Renal cortex interstitium (tissue), 11 donors: ENCODE results near the gene ZSWIM5. TPM values are rescaled to one million over a fixed set of nuclear protein-coding genes. Genes with fewer than 3 reads are reported as not detected.

Source experiments
- DNase-seq, 11 donors: peaks; one replicate each; pipeline ENCODE4 v3.0.0-alpha.2; 2013; ENCODE audit warnings: low read depth in 9 of 11, low spot score in 4 of 11; ENCODE audit errors: extremely low read depth in 1 of 11
- polyA plus RNA-seq, 3 donors: library from polyadenylated mRNA; unstranded; fragments of 120-200 nt; gene quantifications; one replicate each; pipeline ENCODE4 v1.2.1, GENCODE V29; 2013; ENCODE audit not compliant: insufficient read length in 3 of 3

The ZSWIM5 gene
- polyA plus RNA-seq, 3 donors: 6.5 to 7.1 (median 6.7) TPM

DNA sequence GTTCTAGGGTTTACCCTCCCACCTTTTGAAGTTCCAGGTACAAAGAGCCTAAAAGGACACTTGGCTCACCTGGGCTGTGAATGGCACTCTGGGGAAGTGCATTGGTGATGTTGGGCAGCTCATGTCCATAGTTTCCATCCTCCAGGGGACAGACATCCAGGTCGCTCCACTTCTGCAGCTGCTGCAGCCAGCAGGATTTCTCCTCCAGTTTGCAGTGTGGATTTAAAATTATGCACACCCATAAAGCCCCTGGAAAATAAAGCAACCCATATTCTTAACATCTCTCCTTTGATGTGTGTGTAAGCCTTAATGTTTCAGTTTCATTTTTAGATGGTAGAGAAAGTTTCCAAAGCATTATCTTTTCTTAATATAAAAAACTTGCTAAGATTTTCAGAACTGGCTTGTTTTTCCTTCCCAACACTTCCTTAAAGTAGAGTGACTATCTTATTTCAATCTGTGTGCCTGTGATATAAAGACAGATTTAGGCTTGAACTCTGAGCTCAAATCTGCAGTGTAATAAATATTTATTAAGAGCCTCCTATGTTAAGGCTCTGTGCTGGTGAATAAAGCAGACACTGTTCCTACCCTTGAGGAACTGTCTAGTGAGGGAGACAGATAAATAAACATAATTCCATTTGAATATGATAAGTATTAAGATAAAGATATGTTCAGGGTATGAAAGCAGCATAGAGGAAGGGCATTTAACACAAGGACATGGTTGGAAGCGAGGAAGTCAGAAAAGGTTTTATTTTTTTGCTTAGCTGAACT lies 155.2 kb downstream of the ZSWIM5 start:
- no peak for DNase-seq

DNA sequence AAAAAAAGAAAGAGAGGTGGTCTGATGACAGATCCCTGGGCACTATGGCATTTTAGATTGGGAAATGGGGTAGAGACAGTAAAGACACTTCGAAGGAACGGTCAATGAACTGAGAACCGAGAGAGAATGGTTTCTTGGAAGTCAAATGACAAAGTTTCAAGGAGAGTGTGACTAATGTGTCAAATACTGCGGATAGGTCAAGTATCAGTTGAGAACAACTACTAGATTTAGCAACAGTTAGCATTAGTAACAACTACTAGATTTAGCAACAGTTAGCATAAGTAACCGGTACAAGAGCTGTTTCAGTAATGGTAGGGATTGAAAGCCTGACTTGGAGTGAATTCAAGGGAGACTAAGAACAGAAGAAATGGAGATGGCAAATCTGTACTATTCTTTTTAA lies 159.4 kb downstream of the ZSWIM5 start:
- DNase-seq: no peak

DNA sequence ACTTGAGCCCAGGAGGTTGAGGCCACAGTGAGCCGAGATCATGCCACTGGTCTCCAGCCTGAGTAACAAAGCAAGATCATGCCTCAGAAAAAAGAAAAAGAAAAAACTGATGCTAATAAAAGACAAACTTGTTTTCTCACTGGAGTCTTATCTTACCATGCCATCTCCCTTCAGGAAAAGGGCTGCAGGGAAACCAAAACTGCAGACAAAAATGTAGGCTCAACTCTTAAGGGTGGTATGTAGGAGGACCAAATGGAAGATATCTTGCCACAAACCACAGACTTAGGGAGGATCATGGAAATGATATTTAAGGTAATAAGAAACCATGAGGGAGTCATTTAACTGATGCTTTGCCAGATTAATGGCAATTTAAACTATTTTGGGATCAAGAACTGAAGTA lies 161.5 kb downstream of the ZSWIM5 start:
- no peak for DNase-seq

DNA sequence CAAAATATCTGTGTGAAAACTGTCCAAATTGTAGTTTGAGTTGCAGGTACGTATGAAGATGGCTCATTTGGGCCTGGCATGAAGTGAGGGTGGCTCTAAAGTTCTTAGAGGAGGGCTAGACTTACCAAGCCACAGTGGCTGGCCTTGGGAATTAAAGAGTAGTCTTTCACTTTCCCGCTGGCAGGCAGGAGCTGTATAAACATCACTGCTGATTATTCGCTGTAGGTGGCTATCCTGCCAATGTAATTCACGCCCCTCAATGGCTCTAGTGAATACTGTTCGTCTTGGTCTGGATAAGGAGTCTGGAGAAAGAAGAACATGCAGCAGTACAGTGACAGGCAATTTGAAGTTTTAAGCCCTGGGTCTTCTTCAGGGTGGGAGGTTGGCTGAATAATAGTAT lies 163.3 kb downstream of the ZSWIM5 start:
- DNase-seq: no peak

DNA sequence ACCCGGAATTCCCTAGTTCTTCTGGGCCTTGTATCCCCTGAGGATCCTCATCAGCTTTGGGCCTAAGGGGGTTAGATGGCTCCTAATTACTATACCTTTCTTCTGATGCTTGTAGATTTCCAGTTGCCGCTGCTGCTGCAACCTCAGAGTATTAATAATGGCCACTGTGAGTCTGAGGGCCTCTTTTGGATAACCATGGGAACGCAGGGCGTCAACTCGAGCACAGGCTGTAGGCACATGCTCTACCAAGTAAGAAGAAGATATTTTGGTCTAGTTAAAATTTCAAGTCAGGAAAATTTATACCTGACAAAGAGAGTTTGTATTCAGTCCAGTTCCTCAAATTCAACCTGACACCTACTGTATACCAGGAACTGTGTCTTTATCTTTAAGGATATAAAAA lies 166.1 kb downstream of the ZSWIM5 start:
- no peak for DNase-seq

DNA sequence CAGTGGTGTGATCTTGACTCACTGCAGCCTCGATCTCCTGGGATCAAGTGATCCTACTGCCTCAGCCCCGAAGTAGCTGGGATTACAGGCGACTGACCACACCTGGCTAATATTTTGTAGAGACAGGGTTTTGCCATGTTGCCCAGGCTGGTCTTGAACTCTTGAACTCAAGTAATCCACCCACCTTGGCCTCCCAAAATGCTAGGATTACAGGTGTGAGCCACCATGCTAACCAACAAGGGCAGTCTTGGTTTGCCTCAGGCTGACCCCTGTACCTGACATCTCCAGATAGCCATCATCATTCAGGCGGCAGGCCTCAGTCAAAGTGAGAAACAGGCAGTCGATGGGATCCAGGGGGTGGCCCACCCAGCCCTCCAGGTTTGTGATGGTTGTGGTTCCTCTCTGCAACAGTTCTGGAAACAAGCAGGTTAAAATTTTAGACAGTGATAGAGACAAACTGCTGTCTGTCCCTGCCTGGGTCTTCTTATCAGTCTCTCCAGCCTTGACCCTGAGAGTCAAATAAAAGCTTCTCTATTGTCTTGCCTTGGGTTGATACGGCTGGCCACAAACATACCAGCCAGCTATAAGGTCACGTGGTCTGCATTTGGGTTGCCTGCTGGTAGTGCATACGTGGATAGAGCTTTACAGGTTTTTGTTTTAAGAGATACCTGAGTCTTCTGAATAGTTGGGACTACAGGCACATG lies 167.6 kb downstream of the ZSWIM5 start:
- no peak for DNase-seq

DNA sequence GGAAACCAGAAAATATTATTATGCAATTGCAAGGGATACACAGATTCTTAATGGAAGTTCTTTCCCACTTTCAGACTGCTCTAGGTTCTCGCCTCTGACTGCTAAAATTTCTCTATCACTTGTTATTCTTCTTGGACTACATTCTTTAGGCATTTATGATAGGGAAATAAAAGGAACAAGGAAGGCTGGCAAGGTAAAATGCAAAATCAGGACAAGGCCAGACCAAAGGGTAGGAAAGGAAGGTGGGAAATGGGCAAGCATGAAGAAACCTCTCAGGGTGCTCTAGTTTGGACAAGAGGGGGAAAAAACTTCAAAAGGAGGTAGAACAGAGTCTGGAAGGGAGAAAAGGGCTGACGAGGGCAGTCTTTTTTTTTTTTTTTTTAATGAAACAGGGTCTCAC lies 168.2 kb downstream of the ZSWIM5 start:
- DNase-seq: no peak

DNA sequence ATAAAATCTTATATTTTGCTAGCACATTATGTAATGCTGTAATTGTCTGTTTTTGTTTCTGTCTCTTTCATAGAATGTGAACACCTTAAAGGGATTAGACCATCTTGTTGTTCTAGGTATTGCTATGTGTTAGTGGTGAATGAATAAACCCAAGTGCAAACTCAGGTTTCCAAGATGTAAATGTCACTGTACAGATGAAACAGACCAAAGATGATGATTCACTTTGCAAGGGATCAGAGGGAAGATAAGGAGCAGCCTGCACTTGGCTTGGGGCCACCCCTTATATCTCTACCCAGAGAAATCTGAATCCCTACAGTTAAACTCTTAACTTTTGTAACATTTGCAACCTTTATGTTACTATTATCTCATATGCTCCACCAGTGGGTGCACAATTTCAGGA lies 168.9 kb downstream of the ZSWIM5 start:
- no peak for DNase-seq

DNA sequence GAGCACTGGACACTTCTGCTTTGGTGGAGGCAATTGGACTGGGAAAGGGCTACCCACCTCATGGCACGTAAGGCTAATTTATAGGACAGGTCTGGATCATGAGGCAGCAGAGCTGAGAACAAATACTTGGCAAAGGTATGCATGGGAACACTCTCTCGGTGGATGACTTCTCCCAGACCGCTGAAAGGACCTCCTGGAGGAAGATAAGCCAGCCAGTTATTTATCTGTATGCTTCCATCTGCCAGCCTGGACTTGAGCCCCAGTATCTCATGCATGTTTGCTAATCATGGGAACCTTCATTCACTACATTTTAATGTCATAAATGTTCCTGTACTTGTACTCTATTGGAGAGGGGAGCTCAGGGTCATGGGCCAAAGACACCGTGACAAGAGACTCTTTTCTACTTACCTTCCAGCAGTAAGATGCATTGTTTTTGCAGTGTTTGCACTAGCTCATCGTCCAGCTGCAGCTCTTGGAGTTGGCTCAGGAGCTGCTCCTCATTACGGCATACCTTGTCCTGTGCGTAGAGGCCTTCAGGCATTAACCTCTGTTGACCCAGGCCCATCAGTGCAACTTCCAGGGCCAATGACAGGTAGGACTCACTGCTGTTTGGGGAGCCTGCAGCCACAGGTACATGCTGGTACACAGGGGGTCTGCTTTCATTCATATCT lies 170.6 kb downstream of the ZSWIM5 start:
- DNase-seq: no peak

DNA sequence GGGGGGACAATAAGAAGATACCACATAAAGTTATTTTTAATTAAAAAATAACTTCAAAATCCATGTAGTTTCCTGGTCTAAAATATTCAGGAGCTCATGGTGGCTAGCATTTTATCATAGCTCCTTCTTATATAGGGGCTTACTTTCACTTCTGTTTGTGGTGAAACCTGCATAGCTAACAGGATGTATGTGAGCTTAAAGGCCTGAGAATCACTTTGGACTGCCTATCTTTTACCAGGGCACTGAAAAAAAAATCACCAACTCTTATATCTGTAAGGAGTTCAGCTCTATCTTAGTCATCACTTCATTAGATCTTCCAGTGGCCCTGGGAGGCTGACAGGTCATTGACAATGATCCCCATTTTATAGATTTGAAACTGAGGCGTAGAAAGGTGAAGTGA lies 173.0 kb downstream of the ZSWIM5 start:
- no peak for DNase-seq

DNA sequence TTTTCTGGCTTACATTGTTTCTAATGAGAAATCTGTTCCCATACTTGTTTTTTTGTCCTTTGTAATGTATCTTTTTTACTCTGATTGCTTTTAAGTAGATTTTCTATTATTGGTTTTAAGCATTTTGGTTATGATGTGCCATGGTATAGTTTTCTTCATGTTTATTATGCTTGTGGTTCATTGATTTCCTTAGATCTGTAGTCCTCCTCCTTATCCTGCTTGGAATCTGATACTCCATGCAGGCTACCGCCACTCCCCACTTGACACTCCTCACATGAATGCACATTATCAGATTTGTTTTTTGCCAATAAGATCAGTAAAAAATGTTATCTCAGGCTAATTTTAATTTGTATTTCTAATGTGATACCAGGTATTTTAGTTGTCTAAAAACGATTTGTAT lies 173.6 kb downstream of the ZSWIM5 start:
- no peak for DNase-seq

DNA sequence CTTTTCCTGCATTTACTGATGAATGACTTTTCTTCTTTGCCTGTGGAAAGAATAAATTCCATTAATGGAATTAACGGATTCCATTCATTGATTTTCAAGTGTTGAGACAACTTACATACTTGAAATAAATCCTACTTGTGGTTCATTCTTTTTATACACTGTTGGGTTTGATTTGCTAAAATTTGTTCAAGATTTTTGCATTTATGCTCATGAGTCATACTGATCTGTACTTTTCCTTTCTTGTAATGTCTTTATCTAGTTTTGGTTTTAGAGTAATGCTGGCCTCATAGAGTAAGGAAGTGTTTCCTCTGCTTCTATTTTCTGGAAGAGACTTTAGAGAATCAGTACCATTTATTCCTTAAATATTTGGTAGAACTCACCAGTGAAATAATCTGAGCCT lies 180.0 kb downstream of the ZSWIM5 start:
- DNase-seq: no peak

DNA sequence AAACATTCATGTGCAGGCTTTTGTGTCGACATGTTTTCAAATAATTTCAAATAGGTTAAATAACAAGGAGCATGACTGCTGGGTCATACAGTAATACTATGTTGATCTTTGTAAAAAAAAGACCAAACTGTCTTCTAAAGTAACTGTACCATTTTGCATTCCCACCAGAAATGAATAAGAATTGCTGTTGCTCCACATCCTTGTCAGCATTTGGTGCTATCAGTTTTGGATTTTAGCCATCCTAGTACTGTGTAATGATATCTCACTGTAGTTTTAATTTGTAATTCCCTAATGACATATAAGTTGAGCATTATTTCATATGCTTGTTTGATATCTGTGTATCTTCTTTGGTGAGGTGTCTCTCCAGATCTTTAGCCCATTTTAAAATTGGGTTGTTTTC lies 182.7 kb downstream of the ZSWIM5 start:
- no peak for DNase-seq

DNA sequence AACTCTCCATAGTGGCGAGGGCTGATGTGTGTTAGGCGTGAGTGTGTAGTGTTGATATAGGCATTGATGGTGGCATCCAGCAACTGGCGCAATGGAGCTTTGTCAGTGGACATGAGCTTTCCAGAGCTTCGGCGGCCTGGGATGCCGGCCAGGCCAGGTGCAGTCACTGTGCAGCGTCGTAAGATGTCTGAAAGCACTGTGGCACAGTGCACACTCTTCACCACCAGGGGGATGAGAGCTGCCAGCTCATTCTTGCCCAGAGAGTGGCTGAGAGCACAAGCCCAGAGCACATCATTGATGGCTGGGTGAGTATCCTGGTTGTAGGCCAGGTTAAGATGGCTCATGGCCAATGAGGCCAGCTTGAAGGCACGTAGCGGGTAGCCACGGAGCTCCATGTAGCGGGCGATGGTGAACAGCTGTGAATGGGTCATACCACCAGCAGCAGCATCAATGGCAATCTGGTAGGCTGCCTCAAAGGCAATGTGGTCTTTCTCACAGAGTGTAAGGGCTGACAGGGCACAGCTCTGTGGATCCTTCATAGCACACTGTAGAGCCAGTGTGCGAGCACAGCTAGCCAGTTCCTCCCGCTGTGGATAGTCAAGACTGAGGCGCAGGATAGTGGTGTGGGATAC lies 187.7 kb downstream of the ZSWIM5 start:
- DNase-seq: peak in 2 of 11 donors; percentile 28 to 33

DNA sequence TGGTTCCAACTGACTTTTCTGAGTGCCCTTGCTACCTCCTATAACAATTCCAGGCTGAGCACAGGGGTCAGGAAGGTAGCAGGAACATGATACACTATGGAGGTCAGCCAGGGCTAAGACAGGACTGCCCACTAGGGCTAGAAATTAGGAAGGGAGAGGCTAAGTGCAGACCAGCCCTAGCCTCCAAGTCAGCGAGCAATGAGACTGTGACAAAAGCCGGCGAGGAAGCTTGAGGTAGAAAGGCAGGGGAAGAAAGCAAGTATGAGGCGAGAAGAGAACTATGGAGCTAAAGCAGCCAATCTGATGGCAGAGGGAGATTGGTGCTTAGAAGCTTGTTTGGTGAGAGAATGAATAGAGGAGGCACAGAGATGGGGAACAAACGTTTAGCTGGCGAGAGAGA lies 189.6 kb downstream of the ZSWIM5 start:
- DNase-seq: no peak

DNA sequence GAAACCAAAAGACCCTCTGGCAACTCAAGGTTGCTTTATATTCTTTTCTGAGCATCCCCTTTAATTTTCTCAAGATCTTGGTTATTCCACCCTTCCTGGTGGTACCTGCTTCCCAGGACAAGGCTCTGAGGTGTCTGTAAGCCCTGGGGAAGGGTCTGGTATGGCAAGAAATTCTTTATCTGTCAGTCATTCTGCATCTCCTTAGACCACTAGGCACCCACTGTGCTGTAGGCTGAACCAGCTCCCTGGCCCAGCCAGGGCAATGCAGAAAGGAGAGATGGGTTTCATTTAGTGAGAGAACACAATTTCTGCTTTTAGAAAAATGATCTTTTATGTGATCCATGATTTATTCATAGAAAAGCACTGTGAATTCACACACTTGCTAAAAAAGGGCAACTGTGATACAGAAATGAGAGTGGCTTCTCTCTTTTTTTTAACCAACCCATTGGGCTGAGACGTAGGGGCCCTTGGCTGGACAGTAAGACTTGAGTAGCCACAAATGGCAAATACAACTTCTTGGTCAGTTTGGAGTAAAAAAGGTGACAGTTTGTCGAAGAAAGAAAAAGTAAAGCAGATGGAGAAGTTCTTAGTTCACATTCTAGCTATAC lies 190.2 kb downstream of the ZSWIM5 start:
- no peak for DNase-seq

DNA sequence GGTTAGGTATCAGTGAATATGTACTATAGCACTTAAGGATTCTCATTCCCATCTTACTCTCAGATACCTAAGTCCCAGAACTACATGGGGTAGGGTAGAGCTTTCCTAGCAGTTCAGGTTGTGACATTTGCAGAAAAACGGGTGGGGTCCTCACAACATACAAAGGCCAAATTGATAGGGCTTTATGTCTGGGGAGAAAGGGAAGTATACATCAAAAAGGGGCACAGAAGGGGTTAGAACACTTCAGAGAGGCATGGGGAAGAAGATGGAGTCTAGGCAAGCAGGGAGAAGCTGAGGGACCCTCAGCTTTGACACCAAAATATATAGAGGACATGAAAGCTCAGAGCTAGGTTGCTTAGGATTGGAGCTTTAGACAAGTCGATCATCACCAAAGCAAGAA lies 190.7 kb downstream of the ZSWIM5 start:
- DNase-seq: no peak

DNA sequence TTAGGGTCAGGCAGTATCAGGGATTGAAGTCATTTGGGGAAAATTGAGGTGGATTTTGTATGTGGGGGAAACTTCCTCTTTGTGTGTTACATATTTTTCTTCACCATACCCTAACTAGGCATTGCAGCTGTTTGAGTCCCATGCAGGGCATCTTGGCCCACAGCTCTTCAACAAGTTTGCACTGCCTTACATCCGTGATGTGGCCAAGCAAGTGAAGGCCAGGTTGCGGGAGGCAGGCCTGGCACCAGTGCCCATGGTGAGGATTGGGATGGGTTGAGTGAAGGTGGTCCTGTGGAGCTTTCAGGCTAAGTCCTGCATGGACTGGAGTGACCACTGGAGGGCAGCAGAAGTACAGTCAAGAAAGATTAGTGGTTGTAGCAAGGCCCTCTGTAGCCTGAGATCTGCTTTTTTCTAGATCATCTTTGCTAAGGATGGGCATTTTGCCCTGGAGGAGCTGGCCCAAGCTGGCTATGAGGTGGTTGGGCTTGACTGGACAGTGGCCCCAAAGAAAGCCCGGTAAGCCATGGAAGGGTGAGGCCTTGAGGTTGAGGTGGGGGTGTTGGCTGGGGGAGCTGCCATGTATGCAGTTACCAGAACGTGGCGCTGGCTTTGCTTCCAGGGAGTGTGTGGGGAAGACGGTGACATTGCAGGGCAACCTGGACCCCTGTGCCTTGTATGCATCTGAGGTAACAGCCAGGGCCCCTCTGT lies 191.9 kb downstream of the ZSWIM5 start:
- peak in 9 of 11 donors; percentile 59 to 82 (median 78) for DNase-seq
